OCI-LY1 (cell line): ENCODE data around the gene TCEA3.
A peak's percentile ranks its signal among the peaks of the same experiment; 100 is the strongest.

Source experiments
- H2AFZ ChIP-seq: fragments of 200-600 bp; sonication (generic), shearing (Covaris generic); 2 replicates; pipeline ENCODE4 v1.6.0; 2014; ENCODE audit warnings: antibody characterized with exemption, mild to moderate bottlenecking, low read length
- H3F3A ChIP-seq: fragments of 200-600 bp; sonication (generic), shearing (Covaris generic); 2 replicates; pipeline ENCODE4 v1.6.0; 2014; ENCODE audit warnings: mild to moderate bottlenecking, antibody characterized with exemption, low read length, moderate library complexity; ENCODE audit not compliant: insufficient read depth
- H3K27ac ChIP-seq: fragments of 200-600 bp; sonication (generic); 2 replicates; pipeline ENCODE4 v1.5.1; 2014; ENCODE audit warnings: low read length, mixed run types, mild to moderate bottlenecking, low read depth; ENCODE audit not compliant: poor library complexity, severe bottlenecking
- H3K27me3 ChIP-seq: fragments of 200-600 bp; sonication (generic); 2 replicates; pipeline ENCODE4 v1.6.0; 2014; ENCODE audit warnings: antibody characterized with exemption, mild to moderate bottlenecking, low read length, moderate library complexity; ENCODE audit not compliant: insufficient read depth
- H3K36me3 ChIP-seq: fragments of 200-600 bp; sonication (generic); 2 replicates; pipeline ENCODE4 v1.6.1; 2014; ENCODE audit warnings: mild to moderate bottlenecking, antibody characterized with exemption, low read length, moderate library complexity, mixed read lengths; ENCODE audit not compliant: insufficient read depth
- H3K4me1 ChIP-seq: fragments of 200-600 bp; sonication (generic); 2 replicates; pipeline ENCODE4 v1.5.1; 2014; ENCODE audit warnings: mild to moderate bottlenecking, low read length, moderate library complexity; ENCODE audit not compliant: insufficient read depth, severe bottlenecking
- H3K4me2 ChIP-seq: fragments of 200-600 bp; sonication (generic), shearing (Covaris generic); 2 replicates; pipeline ENCODE4 v1.6.1; 2014; ENCODE audit warnings: low read length
- H3K4me3 ChIP-seq: fragments of 200-600 bp; sonication (generic); 2 replicates; pipeline ENCODE4 v1.5.1; 2014; ENCODE audit warnings: low read length, low read depth, mild to moderate bottlenecking, mixed read lengths; ENCODE audit not compliant: poor library complexity, severe bottlenecking
- H3K79me2 ChIP-seq: fragments of 200-600 bp; shearing (Covaris generic); 2 replicates; pipeline ENCODE4 v1.6.1; 2016; ENCODE audit warnings: mixed run types, low read length, mixed read lengths; ENCODE audit not compliant: insufficient read depth
- H3K9ac ChIP-seq: fragments of 200-600 bp; sonication (generic), shearing (Covaris generic); 2 replicates; pipeline ENCODE4 v1.6.1; 2014; ENCODE audit warnings: mild to moderate bottlenecking, low read length, mixed read lengths
- H3K9me2 ChIP-seq: fragments of 200-600 bp; sonication (generic), shearing (Covaris generic); 2 replicates; pipeline ENCODE4 v1.6.1; 2014; ENCODE audit warnings: low read depth, mild to moderate bottlenecking, low read length, mixed read lengths
- H3K9me3 ChIP-seq: fragments of 200-600 bp; shearing (Covaris generic); 2 replicates; pipeline ENCODE4 v1.6.1; 2014; ENCODE audit warnings: low read length, mixed read lengths
- H4K20me1 ChIP-seq: fragments of 200-600 bp; sonication (generic), shearing (Covaris generic); 2 replicates; pipeline ENCODE4 v1.6.0; 2016; ENCODE audit warnings: mild to moderate bottlenecking, low read length; ENCODE audit not compliant: insufficient read depth
- CTCF ChIP-seq: fragments of 200-600 bp; sonication (generic), shearing (Covaris generic); IDR thresholded peaks from 2 replicates; pipeline ENCODE4 v1.5.1; 2017; ENCODE audit warnings: mild to moderate bottlenecking, antibody characterized with exemption, low read length, moderate library complexity, mixed read lengths
- EZH2 ChIP-seq: fragments of 200-600 bp; sonication (generic), shearing (Covaris generic); IDR thresholded peaks from 2 replicates; pipeline ENCODE4 v1.8.0; 2017; ENCODE audit warnings: borderline replicate concordance, mixed run types, mild to moderate bottlenecking, antibody characterized with exemption, low read length, moderate library complexity, mixed read lengths

Gene TCEA3

DNA sequence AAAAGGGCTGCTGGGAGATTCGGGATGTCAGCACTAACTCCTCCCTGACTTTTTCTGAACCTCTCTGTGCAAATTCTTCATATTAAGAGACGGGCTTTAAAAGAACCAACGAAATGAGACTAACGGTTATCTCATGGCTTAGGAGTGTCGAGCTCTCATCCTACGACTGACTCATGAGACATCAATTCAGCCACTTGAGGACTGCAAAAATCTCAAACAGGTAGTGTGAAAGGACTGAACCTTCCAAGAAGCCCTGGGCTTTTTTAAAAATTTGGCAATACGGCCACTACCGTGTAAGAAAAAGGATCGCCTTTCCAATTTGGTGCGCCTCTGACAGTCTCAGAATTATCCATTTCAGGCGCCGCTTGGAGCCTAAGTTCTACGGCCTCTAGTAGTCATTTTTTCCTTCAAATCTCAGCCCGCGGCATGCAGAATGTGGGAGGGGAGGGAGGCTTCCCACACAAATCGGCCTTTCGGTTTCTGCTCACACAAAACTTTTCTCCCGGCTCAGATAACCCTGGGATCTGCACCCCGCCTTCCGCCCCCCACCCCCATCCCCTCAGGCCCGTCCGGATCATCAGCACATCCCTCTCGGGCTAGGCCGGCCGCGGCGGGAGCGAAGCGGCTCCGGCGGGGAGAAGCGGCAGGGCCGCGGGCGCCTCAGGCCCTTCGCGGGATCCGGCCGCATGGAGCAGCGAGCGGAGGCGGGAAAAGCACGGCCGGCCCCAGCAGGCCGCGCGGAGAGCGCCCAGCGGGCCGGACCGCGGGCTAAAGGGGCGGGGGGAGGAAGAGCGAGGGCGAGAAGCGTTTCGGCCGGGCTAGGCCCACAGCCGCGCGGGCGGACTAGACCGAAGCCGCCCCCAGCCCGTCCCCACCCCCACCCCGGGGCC lies 81.1 kb downstream of the TCEA3 start:
- H2AFZ ChIP-seq = no peak overlapping the region
- H3K79me2 ChIP-seq = peaks cover 53% of the 10 kb centered on the region
- no peak for TF ChIP-seq CTCF
- TF ChIP-seq EZH2 = no peak
- peak overlapping the region; percentile 99 for H3K4me2 ChIP-seq
- peak overlapping the region; percentile 93 for H3K4me3 ChIP-seq
- H3K9ac ChIP-seq = peak overlapping the region; percentile 94
- H3K36me3 ChIP-seq = peaks cover 25% of the 10 kb centered on the region; the same call in 1 of the 2 replicates
- peak overlapping the region; percentile 70 for H3K27ac ChIP-seq
- no peaks in the 10 kb centered on the region for H3K27me3 ChIP-seq
- no peaks in the 10 kb centered on the region for H3K9me3 ChIP-seq
- H3K9me2 ChIP-seq = no peaks in the 10 kb centered on the region
- H3F3A ChIP-seq = no peaks in the 10 kb centered on the region
- peaks cover 11% of the 10 kb centered on the region; the same call in 1 of the 2 replicates for H4K20me1 ChIP-seq
- H3K4me1 ChIP-seq = peaks cover 47% of the 10 kb centered on the region

- Histone ChIP-seq H3F3A (no peaks in the 10 kb centered on the region), H3K9me2 (no peaks in the 10 kb centered on the region), H3K4me1 (peaks cover 47% of the 10 kb centered on the region), H3K9ac (peak overlapping the region; percentile 94), H3K27me3 (no peaks in the 10 kb centered on the region), H3K36me3 (peaks cover 38% of the 10 kb centered on the region), H3K9me3 (no peaks in the 10 kb centered on the region), H3K79me2 (peaks cover 66% of the 10 kb centered on the region), H3K4me3 (peak overlapping the region; percentile 93), H2AFZ (no peak overlapping the region), H4K20me1 (peaks cover 11% of the 10 kb centered on the region; the same call in 1 of the 2 replicates), H3K27ac (peak overlapping the region; percentile 0), H3K4me2 (peak overlapping the region; percentile 99)
- TF ChIP-seq EZH2 (no peak), CTCF (no peak)
Measured at GRCh38 chr1:23341931-23342692, 82.4 kb downstream of the TCEA3 start.

DNA sequence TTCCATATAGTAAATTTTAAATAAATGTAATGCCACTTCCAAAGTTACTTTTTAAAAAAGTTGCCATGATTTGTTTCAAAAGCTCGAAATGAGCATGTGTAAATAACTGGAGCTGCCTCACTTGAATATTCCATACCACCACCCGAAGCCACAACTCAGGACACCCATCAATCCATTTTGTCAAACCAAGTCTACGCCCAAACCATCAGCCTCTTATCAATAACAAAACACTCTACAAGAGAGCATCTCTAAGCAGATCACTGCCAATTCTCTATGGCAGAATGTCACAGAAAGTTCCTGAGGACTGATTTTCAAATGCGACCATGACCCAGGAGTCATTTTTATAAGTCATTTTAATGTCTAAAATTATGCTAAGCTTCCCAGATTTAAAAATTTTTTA lies 84.9 kb downstream of the TCEA3 start:
- H3K4me2 ChIP-seq = peak overlapping the region; percentile 99
- H3K27me3 ChIP-seq = no peaks in the 10 kb centered on the region
- peaks cover 58% of the 10 kb centered on the region for H3K36me3 ChIP-seq
- peaks cover 11% of the 10 kb centered on the region; the same call in 1 of the 2 replicates for H4K20me1 ChIP-seq
- H3K4me1 ChIP-seq = peaks cover 41% of the 10 kb centered on the region
- no peaks in the 10 kb centered on the region for H3F3A ChIP-seq
- H3K9me3 ChIP-seq = no peaks in the 10 kb centered on the region
- H2AFZ ChIP-seq = no peak overlapping the region
- no peak for TF ChIP-seq EZH2
- TF ChIP-seq CTCF = no peak
- H3K79me2 ChIP-seq = peaks cover 77% of the 10 kb centered on the region
- H3K27ac ChIP-seq = no peak overlapping the region
- H3K9ac ChIP-seq = no peak overlapping the region
- no peak overlapping the region for H3K4me3 ChIP-seq
- no peaks in the 10 kb centered on the region for H3K9me2 ChIP-seq
